ENCODE results near the gene C20orf173.

- no peak for TF ChIP-seq EP300 (IDR thresholded peaks at IDR 0.05; ENCODE audit: low read depth in 2 of 2, low read length in 2 of 2)
- TF ChIP-seq EP300 (CRISPR knock-in tag; IDR thresholded peaks at IDR 0.05; ENCODE audit: borderline replicate concordance) = no peak
- TF ChIP-seq CTCF (CRISPR knock-in tag; IDR thresholded peaks at IDR 0.05) = no peak
- no peak for TF ChIP-seq ZKSCAN1 (IDR thresholded peaks at IDR 0.05; ENCODE audit: low read length)
- no peak for TF ChIP-seq ASH2L (IDR thresholded peaks at IDR 0.05; ENCODE audit: insufficient read length, low read depth, low read length)
- no peak for TF ChIP-seq SMARCE1 (IDR thresholded peaks at IDR 0.05; ENCODE audit: borderline replicate concordance)
- TF ChIP-seq SMC3 (IDR thresholded peaks at IDR 0.05; ENCODE audit: low read length) = no peak
- TF ChIP-seq SUZ12 (IDR thresholded peaks at IDR 0.05; ENCODE audit: low read depth, low read length) = no peak
- no peak for TF ChIP-seq NR2F2 (IDR thresholded peaks at IDR 0.05; ENCODE audit: borderline replicate concordance, low read depth)
Measured at GRCh38 chr20:35479798-35480197, 49.7 kb downstream of the C20orf173 start.
